ENCODE measurements around the gene DOCK9.
"Not testable (repeated sequence)": the region's sequence is repeated elsewhere in the genome, so short reads cannot be mapped to it uniquely, and the experiment has no call there.

Gene DOCK9

GRCh38 chr13:98813993-98814392 is 163.9 kb downstream of the DOCK9 start:
- DNase-seq: no peak
- H3K4me3 ChIP-seq (ENCODE audit: low read depth, low read length): no peak overlapping the region
- H3K36me3 ChIP-seq: peaks cover 11% of the 10 kb centered on the region
- H3K27ac ChIP-seq: no peak overlapping the region
- H3K9me3 ChIP-seq (ENCODE audit: severe bottlenecking): no peaks in the 10 kb centered on the region
- TF ChIP-seq CTCF (IDR thresholded peaks at IDR 0.05; ENCODE audit: low read depth, low read length): no peak
- H3K27me3 ChIP-seq (ENCODE audit: insufficient read depth, low read depth, severe bottlenecking): no peaks in the 10 kb centered on the region

GRCh38 chr13:98812186-98812790 is 165.6 kb downstream of the DOCK9 start:
- H3K4me3 ChIP-seq (ENCODE audit: low read depth, low read length); H3K9me3 ChIP-seq (ENCODE audit: severe bottlenecking); H3K27ac ChIP-seq; DNase-seq; H3K27me3 ChIP-seq (ENCODE audit: insufficient read depth, low read depth, severe bottlenecking): not testable (repeated sequence)
- peaks cover 11% of the 10 kb centered on the region for H3K36me3 ChIP-seq

GRCh38 chr13:98810746-98811145 is 167.1 kb downstream of the DOCK9 start:
- H3K9me3 ChIP-seq (ENCODE audit: severe bottlenecking): no peaks in the 10 kb centered on the region
- H3K4me3 ChIP-seq (ENCODE audit: low read depth, low read length): no peak overlapping the region
- H3K27me3 ChIP-seq (ENCODE audit: insufficient read depth, low read depth, severe bottlenecking): no peaks in the 10 kb centered on the region
- TF ChIP-seq CTCF (IDR thresholded peaks at IDR 0.05; ENCODE audit: low read depth, low read length): no peak
- no peak overlapping the region for H3K27ac ChIP-seq
- no peak for DNase-seq
- peaks cover 18% of the 10 kb centered on the region for H3K36me3 ChIP-seq

GRCh38 chr13:98809345-98809777 is 168.5 kb downstream of the DOCK9 start:
- no peak overlapping the region for H3K27ac ChIP-seq
- no peak for TF ChIP-seq CTCF (IDR thresholded peaks at IDR 0.05; ENCODE audit: low read depth, low read length)
- H3K9me3 ChIP-seq (ENCODE audit: severe bottlenecking): no peaks in the 10 kb centered on the region
- peaks cover 32% of the 10 kb centered on the region for H3K36me3 ChIP-seq
- no peak overlapping the region for H3K4me3 ChIP-seq (ENCODE audit: low read depth, low read length)
- DNase-seq: no peak
- H3K27me3 ChIP-seq (ENCODE audit: insufficient read depth, low read depth, severe bottlenecking): no peaks in the 10 kb centered on the region

- H3K9me3 ChIP-seq (ENCODE audit: severe bottlenecking): no peaks in the 10 kb centered on the region
- DNase-seq: no peak
- TF ChIP-seq CTCF (IDR thresholded peaks at IDR 0.05; ENCODE audit: low read depth, low read length): no peak
- H3K4me3 ChIP-seq (ENCODE audit: low read depth, low read length): no peak overlapping the region
- H3K27ac ChIP-seq: no peak overlapping the region
- H3K27me3 ChIP-seq (ENCODE audit: insufficient read depth, low read depth, severe bottlenecking): no peaks in the 10 kb centered on the region
- H3K36me3 ChIP-seq: peaks cover 32% of the 10 kb centered on the region
These were observed 170.1 kb downstream of the DOCK9 start for GRCh38 chr13:98807774-98808173.

GRCh38 chr13:98804336-98804855 is 173.5 kb downstream of the DOCK9 start:
- no peak for DNase-seq
- H3K27ac ChIP-seq: no peak overlapping the region
- no peaks in the 10 kb centered on the region for H3K9me3 ChIP-seq (ENCODE audit: severe bottlenecking)
- H3K4me3 ChIP-seq (ENCODE audit: low read depth, low read length): no peak overlapping the region
- no peaks in the 10 kb centered on the region for H3K27me3 ChIP-seq (ENCODE audit: insufficient read depth, low read depth, severe bottlenecking)
- peaks cover 32% of the 10 kb centered on the region for H3K36me3 ChIP-seq
- TF ChIP-seq CTCF (IDR thresholded peaks at IDR 0.05; ENCODE audit: low read depth, low read length): no peak
